Rectal smooth muscle tissue (tissue), 1 donor: ENCODE data around the gene CEP350.

Source experiments
- H3K27ac ChIP-seq: one replicate; pipeline ENCODE4 v1.7.0; 2013; ENCODE audit warnings: low read depth, low read length, inconsistent platforms
- H3K27me3 ChIP-seq: one replicate; pipeline ENCODE4 v1.7.0; 2013; ENCODE audit warnings: low read length; ENCODE audit not compliant: control insufficient read depth, insufficient read depth
- H3K36me3 ChIP-seq: one replicate; pipeline ENCODE4 v1.7.0; 2013; ENCODE audit warnings: low read length; ENCODE audit not compliant: control insufficient read depth, insufficient read depth
- H3K4me1 ChIP-seq: one replicate; pipeline ENCODE4 v1.7.0; 2013; ENCODE audit warnings: low read length; ENCODE audit not compliant: control insufficient read depth, insufficient read depth
- H3K4me3 ChIP-seq: one replicate; pipeline ENCODE4 v1.7.0; 2013; ENCODE audit warnings: low read length
- H3K9ac ChIP-seq: one replicate; pipeline ENCODE4 v1.7.0; 2013; ENCODE audit warnings: low read length

CEP350 gene

GRCh38 chr1:180094705-180095295, 140.2 kb downstream of the CEP350 start:
- Histone ChIP-seq H3K4me1 (peaks cover 2% of the 10 kb centered on the region), H3K27ac (no peak overlapping the region), H3K4me3 (no peak overlapping the region), H3K36me3 (peaks cover 12% of the 10 kb centered on the region), H3K27me3 (no peaks in the 10 kb centered on the region), H3K9ac (no peak overlapping the region)

- Histone ChIP-seq H3K4me1 (peaks cover 2% of the 10 kb centered on the region), H3K27me3 (no peaks in the 10 kb centered on the region), H3K27ac (peak overlapping the region; percentile 33), H3K9ac (no peak overlapping the region), H3K4me3 (no peak overlapping the region), H3K36me3 (peaks cover 11% of the 10 kb centered on the region)
Measured at GRCh38 chr1:180096584-180097325, 142.1 kb downstream of the CEP350 start.

- Histone ChIP-seq H3K4me1 (peaks cover 2% of the 10 kb centered on the region), H3K4me3 (no peak overlapping the region), H3K36me3 (peaks cover 11% of the 10 kb centered on the region), H3K9ac (no peak overlapping the region), H3K27ac (no peak overlapping the region), H3K27me3 (no peaks in the 10 kb centered on the region)
Measured at GRCh38 chr1:180097326-180097605, 142.7 kb downstream of the CEP350 start.

DNA sequence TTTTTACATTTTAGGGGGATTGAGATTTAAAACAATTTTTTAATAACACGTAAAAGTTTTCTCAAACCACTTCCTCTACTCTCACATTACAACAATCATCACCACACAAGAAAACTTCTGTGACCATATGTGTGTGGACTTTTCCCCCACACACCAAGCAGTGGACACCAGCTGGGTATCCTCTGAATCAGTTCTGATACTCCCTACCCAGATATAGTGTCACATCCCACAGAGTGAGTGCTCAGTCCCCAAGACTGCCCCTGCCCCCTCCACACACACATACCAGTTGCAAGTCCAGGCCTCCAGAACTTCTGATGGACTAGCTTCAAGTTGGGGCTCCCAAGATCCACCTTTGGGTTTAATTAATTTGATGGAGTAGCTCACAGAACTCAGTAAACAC, 146.8 kb downstream of the CEP350 start:
- Histone ChIP-seq H3K4me1 (peaks cover 2% of the 10 kb centered on the region), H3K9ac (no peak overlapping the region), H3K36me3 (peaks cover 5% of the 10 kb centered on the region), H3K4me3 (no peak overlapping the region), H3K27ac (no peak overlapping the region), H3K27me3 (no peaks in the 10 kb centered on the region)

- H3K27me3 ChIP-seq = no peaks in the 10 kb centered on the region
- no peak overlapping the region for H3K27ac ChIP-seq
- H3K36me3 ChIP-seq = peaks cover 5% of the 10 kb centered on the region
- H3K9ac ChIP-seq = no peak overlapping the region
- H3K4me3 ChIP-seq = no peak overlapping the region
- H3K4me1 ChIP-seq = no peaks in the 10 kb centered on the region
Measured at GRCh38 chr1:180103819-180104218, 149.2 kb downstream of the CEP350 start.

DNA sequence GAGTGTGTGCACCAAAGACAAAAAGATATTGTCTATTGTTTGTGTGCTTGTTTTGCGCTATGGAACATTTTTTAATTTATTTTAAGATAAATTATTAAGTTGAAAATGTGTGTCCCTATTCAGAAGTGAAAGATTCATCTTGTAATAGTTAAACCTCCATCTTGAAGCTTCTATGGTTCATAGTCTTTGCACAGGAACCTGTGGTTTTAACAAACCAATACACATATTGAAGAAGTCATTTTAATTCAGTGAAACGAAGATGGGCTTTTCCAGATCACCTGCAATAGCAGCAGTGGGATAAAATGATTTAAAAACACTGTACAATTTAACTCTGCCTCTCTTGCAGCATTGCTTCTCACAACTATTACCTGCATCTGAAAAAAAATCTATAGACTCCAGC, 157.5 kb downstream of the CEP350 start:
- H3K36me3 ChIP-seq = peaks cover 15% of the 10 kb centered on the region
- no peaks in the 10 kb centered on the region for H3K27me3 ChIP-seq
- H3K9ac ChIP-seq = no peak overlapping the region
- H3K4me1 ChIP-seq = peaks cover 8% of the 10 kb centered on the region
- peak overlapping the region; percentile 37 for H3K27ac ChIP-seq
- H3K4me3 ChIP-seq = no peak overlapping the region

DNA sequence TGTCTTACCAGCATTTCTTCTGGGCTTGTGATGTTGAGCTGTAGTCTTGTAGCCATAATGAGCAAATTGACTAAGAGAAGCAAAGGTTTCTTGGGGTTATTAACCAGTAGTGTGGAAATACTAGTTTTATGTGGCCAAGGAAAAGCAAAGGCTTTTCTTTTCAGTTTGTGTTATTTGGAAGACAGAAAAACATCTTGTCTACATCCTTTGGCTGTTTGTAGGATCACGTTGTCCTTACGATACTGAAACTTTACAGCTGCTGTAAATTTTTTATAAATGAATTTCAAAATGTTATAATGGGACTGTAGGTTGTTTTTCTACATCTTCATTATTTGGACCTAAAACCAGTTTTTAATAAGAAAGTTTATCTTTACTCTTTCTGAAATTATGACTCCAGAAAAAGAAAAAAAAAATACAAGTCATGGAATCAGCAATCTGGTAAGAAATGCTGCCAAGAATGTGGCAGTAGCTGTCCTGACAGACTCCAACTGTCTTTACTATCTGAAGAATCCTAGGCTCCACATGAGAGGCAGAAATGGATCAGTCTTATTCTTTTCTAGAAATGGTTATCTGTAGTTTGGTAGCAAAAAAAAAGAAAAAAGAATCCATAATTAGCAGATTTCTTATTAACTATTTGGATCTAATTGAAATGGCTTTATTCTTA, 158.5 kb downstream of the CEP350 start:
- Histone ChIP-seq H3K4me1 (peaks cover 8% of the 10 kb centered on the region), H3K36me3 (peaks cover 15% of the 10 kb centered on the region), H3K4me3 (no peak overlapping the region), H3K27ac (peak overlapping the region; percentile 37), H3K27me3 (no peaks in the 10 kb centered on the region), H3K9ac (no peak overlapping the region)

GRCh38 chr1:180114396-180114945, 159.9 kb downstream of the CEP350 start:
- Histone ChIP-seq H3K36me3 (peaks cover 15% of the 10 kb centered on the region), H3K27me3 (no peaks in the 10 kb centered on the region), H3K27ac (no peak overlapping the region), H3K4me3 (no peak overlapping the region), H3K4me1 (peaks cover 8% of the 10 kb centered on the region), H3K9ac (no peak overlapping the region)

- Histone ChIP-seq H3K36me3 (peaks cover 3% of the 10 kb centered on the region), H3K4me3 (no peak overlapping the region), H3K27me3 (no peaks in the 10 kb centered on the region), H3K27ac (no peak overlapping the region), H3K9ac (no peak overlapping the region), H3K4me1 (peaks cover 8% of the 10 kb centered on the region)
Measured at GRCh38 chr1:180116964-180117763, 162.6 kb downstream of the CEP350 start.

GRCh38 chr1:180117764-180118116, 163.1 kb downstream of the CEP350 start:
- H3K36me3 ChIP-seq = no peaks in the 10 kb centered on the region
- no peak overlapping the region for H3K4me3 ChIP-seq
- no peak overlapping the region for H3K9ac ChIP-seq
- no peak overlapping the region for H3K27ac ChIP-seq
- peaks cover 2% of the 10 kb centered on the region for H3K4me1 ChIP-seq
- no peaks in the 10 kb centered on the region for H3K27me3 ChIP-seq

- no peaks in the 10 kb centered on the region for H3K27me3 ChIP-seq
Measured at GRCh38 chr1:180119837-180120236, 165.2 kb downstream of the CEP350 start.

GRCh38 chr1:180123463-180123936, 168.9 kb downstream of the CEP350 start:
- Histone ChIP-seq H3K36me3 (no peaks in the 10 kb centered on the region), H3K9ac (no peak overlapping the region), H3K27me3 (no peaks in the 10 kb centered on the region), H3K4me1 (no peaks in the 10 kb centered on the region), H3K27ac (no peak overlapping the region), H3K4me3 (no peak overlapping the region)

More at GRCh38 chr1:180119837-180120236, 165.2 kb downstream of the CEP350 start:
- no peak overlapping the region for H3K4me3 ChIP-seq
- H3K4me1 ChIP-seq = no peaks in the 10 kb centered on the region
- no peak overlapping the region for H3K27ac ChIP-seq
- H3K36me3 ChIP-seq = no peaks in the 10 kb centered on the region
- no peak overlapping the region for H3K9ac ChIP-seq
